Testis (tissue), 3 donors: ENCODE data around the gene ACADS. TPM values are rescaled to one million over a fixed set of nuclear protein-coding genes. Genes with fewer than 3 reads are reported as not detected.

ENCODE experiments used
- DNase-seq: peaks from one replicate; pipeline ENCODE4 v3.0.0-alpha.2; 2019
- H3K27ac ChIP-seq, 2 donors: fragments of 200-600 bp; sonication (generic); one replicate each; pipeline ENCODE4 v1.5.1; 2019
- H3K27me3 ChIP-seq: fragments of 200-600 bp; sonication (generic); one replicate; pipeline ENCODE4 v1.5.1; 2019
- H3K36me3 ChIP-seq: fragments of 200-600 bp; sonication (generic); one replicate; pipeline ENCODE4 v1.5.1; 2017; ENCODE audit warnings: low read depth; ENCODE audit errors: missing control alignments
- H3K4me1 ChIP-seq: fragments of 200-600 bp; sonication (generic); one replicate; pipeline ENCODE4 v1.5.1; 2019
- H3K4me3 ChIP-seq, 2 donors: fragments of 200-600 bp; sonication (generic); one replicate each; pipeline ENCODE4 v1.5.1; 2017 to 2019
- H3K9me3 ChIP-seq: fragments of 200-600 bp; sonication (generic); one replicate; pipeline ENCODE4 v1.5.1; 2017
- POLR2A ChIP-seq: fragments of 450-650 bp; IDR thresholded peaks from one replicate; pipeline ENCODE4 v1.6.1; 2017; ENCODE audit warnings: antibody characterized with exemption, mild to moderate bottlenecking, moderate library complexity
- WGBS, 2 donors: methylation state at CpG; one replicate each; pipeline ENCODE4 v1.1.5; 2018; 5-methylcytosine and 5-hydroxymethylcytosine counted together
- intact Hi-C: fragments of 100-400 bp; cut with DNase I; formaldehyde crosslinking; loops from one replicate; pipeline ENCODE4 v1.15.1; 2023; ENCODE audit warnings: low total_unique reads
- polyA plus RNA-seq: library from polyadenylated mRNA; stranded (reverse); fragments of 350-450 nt; fragmentation: Illumina TruSeq; extraction: RNeasy Lipid Tissue Mini Kit (QIAGEN cat#74804); gene quantifications from one replicate; pipeline ENCODE4 v1.2.3, GENCODE V29; 2014; ENCODE audit warnings: low read depth, low replicate concordance; ENCODE audit not compliant: insufficient read depth
- total RNA-seq, 2 donors: library from RNA; depleted of rRNA; stranded (reverse); fragments of >200 nt; gene quantifications; one replicate each; pipeline ENCODE4 v1.2.3, GENCODE V29; 2016
- TF ChIP-seq, protein P1 (sequence below), 3 experiments: fragments of 450-650 bp in 2 of 3; fragments of 200-600 bp in 1 of 3; sonication (generic) in 1 of 3; IDR thresholded peaks; one replicate each; pipeline ENCODE4 v1.5.1; 2016 to 2019; ENCODE audit warnings: antibody characterized with exemption in 3 of 3, mild to moderate bottlenecking in 2 of 3, moderate library complexity in 1 of 3

The ACADS gene
- total and polyA plus RNA-seq, 3 donors from 2014 or later: 28.3 to 43.9 (median 30.2) TPM

DNA sequence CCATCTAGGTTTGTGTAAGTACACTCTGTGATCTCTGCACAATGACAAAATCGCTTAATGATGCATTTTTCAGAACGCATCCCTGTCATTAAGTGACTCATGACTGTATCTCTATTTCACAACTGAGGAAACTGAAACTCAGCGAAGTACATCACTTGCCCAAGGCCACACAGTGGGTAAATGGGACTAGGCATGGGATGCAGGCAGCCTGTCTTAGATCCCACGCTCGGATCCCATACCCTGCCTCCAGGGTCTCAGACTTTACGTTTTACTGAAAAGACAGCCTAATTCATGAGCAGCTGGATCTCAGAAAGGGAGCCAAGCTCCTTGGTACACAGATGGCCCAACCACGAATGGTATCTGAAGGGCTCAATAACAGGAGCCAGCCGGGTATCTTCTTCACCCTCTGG, 41.1 kb upstream of the ACADS start:
- no peak overlapping the region for H3K4me3 ChIP-seq
- DNase-seq: no peak
- TF ChIP-seq POLR2A: no peak
- TF ChIP-seq, protein P1, sequence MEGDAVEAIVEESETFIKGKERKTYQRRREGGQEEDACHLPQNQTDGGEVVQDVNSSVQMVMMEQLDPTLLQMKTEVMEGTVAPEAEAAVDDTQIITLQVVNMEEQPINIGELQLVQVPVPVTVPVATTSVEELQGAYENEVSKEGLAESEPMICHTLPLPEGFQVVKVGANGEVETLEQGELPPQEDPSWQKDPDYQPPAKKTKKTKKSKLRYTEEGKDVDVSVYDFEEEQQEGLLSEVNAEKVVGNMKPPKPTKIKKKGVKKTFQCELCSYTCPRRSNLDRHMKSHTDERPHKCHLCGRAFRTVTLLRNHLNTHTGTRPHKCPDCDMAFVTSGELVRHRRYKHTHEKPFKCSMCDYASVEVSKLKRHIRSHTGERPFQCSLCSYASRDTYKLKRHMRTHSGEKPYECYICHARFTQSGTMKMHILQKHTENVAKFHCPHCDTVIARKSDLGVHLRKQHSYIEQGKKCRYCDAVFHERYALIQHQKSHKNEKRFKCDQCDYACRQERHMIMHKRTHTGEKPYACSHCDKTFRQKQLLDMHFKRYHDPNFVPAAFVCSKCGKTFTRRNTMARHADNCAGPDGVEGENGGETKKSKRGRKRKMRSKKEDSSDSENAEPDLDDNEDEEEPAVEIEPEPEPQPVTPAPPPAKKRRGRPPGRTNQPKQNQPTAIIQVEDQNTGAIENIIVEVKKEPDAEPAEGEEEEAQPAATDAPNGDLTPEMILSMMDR (IDR thresholded peaks at IDR 0.05): no peak
- no peak overlapping the region for H3K27ac ChIP-seq
- peaks cover 10% of the 10 kb centered on the region for H3K4me1 ChIP-seq
- whole genome bisulfite sequencing, 2 donors: 64 to 71% methylated on average over 8 of the region's 8 CpGs
- intact Hi-C loops: no loop called here
- no peaks in the 10 kb centered on the region for H3K27me3 ChIP-seq
- no peaks in the 10 kb centered on the region for H3K36me3 ChIP-seq
- no peaks in the 10 kb centered on the region for H3K9me3 ChIP-seq

DNA sequence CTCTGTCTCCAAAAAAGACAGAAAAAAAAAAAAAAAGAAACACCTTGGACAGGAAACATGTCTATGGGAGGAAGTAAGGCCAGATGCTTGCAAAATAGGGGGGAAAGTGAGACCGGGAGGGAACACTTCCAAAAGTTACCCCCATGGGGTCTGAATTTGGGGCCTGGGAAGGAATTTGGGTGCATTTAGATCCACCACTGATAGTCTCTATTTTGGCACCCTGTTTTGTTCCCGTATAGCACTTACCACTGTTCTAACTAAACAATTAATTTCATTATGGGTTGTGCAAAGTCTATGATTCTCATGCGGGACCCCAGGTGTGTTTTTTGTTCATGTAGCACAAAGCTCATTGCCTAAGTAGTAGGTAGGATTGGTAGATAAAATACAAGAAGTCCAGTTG, 40.1 kb upstream of the ACADS start:
- WGBS, 2 donors: 44 to 57% methylated on average over 3 of the region's 3 CpGs
- H3K4me1 ChIP-seq: peaks cover 15% of the 10 kb centered on the region
- no peak for DNase-seq
- H3K9me3 ChIP-seq: no peaks in the 10 kb centered on the region
- H3K27ac ChIP-seq: peak overlapping the region in 1 of 2 donors; percentile 90
- TF ChIP-seq POLR2A: no peak
- TF ChIP-seq, protein P1 (IDR thresholded peaks at IDR 0.05): no peak
- H3K4me3 ChIP-seq: peak overlapping the region in 1 of 2 donors; percentile 96
- H3K36me3 ChIP-seq: no peaks in the 10 kb centered on the region
- intact Hi-C loops: no loop called here
- no peaks in the 10 kb centered on the region for H3K27me3 ChIP-seq

DNA sequence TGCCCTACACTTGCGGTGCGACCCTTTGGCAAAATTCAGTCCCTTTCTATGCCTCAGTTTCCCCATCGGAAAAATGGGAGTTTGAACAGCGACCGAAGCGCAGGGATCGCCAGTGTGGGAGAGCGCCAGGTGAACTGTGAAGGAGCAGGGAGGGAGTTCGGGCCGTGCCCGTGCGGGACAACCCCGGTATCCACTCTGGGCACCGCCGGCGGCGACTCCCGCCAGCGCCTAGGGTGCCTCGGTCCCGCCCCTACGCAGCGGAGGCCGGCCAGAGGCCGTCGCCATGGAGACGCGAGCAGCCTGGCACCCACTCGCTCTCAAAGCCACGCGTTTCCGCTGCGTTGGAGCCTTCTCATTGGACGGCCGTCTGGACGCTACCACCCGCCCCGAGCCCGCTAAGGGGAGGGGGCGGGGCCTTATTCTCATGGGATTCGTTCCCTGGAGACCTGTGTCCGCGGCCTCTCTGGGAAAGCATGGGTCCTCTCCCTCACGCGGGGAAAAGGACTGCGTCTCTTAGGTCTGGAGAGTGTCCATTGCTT, 39.4 kb upstream of the ACADS start:
- Histone ChIP-seq H3K9me3 (no peaks in the 10 kb centered on the region), H3K27me3 (no peaks in the 10 kb centered on the region), H3K4me1 (peaks cover 22% of the 10 kb centered on the region), H3K4me3 (peak overlapping the region; percentile 67 to 96), H3K36me3 (no peaks in the 10 kb centered on the region), H3K27ac (peak overlapping the region; percentile 66 to 90)
- 0 to 1% methylated on average over 22 to 42 of the region's 46 CpGs for WGBS, 2 donors
- intact Hi-C loops: no loop called here
- no peak for TF ChIP-seq POLR2A
- peak; percentile 98 for DNase-seq

DNA sequence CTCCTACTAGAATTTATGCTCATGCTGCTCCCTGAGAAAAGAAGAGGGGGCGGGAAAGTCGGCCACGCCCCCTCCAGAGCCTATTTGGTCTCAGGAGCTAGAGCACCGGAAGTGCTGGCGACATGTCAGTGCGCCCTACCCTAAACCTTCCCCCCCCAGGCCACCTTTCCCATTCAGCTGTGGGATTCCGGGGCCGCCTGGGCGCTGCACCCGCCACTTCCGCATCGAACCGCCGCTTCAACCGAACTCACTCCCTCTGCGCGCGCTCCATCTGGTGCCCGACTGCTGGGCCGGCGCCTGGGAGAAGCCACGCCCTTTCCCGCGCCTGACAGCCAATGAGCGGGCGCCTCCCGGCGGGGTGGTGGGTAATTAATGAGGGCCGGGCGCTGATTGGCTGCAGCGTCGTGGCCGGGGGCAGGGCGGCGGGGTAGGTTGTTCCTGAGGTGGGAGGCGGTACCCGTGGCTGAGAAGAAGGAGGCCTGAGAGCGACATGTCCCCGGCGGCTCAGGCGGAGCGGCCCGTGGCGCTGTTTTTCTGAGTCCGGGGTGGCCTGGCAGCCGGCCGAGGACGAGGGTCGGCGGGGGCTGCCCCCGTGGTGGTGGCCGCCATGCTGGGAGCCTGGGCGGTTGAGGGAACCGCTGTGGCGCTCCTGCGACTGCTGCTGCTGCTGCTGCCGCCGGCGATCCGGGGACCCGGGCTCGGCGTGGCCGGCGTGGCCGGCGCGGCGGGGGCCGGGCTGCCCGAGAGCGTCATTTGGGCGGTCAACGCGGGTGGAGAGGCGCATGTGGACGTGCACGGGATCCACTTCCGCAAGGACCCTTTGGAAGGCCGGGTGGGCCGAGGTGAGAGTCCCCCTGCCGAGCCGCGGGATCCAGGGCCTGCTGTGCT, 38.7 kb upstream of the ACADS start, which contains the start of gene MLEC:
Gene MLEC (plus strand): TSS at position 460 of the 888 bp plus-strand sequence. CDS start 148 bp downstream, at position 608.
- 0 to 1% methylated on average over 2 to 81 of the region's 84 CpGs for WGBS, 2 donors
- H3K27ac ChIP-seq: peak within 1 kb of the TSS; percentile 66 to 90
- H3K27me3 ChIP-seq: no peaks in the 10 kb centered on the region
- intact Hi-C loops: no loop called here
- TF ChIP-seq, protein P1 (IDR thresholded peaks at IDR 0.05): peak in 2 of 3 experiments; percentile 27 to 33
- TF ChIP-seq POLR2A: peak; percentile 67
- peak within 1 kb of the TSS; percentile 67 to 96 for H3K4me3 ChIP-seq
- DNase-seq: peak; percentile 99
- H3K36me3 ChIP-seq: no peaks in the 10 kb centered on the region
- H3K4me1 ChIP-seq: peaks cover 23% of the 10 kb centered on the region
- no peaks in the 10 kb centered on the region for H3K9me3 ChIP-seq

DNA sequence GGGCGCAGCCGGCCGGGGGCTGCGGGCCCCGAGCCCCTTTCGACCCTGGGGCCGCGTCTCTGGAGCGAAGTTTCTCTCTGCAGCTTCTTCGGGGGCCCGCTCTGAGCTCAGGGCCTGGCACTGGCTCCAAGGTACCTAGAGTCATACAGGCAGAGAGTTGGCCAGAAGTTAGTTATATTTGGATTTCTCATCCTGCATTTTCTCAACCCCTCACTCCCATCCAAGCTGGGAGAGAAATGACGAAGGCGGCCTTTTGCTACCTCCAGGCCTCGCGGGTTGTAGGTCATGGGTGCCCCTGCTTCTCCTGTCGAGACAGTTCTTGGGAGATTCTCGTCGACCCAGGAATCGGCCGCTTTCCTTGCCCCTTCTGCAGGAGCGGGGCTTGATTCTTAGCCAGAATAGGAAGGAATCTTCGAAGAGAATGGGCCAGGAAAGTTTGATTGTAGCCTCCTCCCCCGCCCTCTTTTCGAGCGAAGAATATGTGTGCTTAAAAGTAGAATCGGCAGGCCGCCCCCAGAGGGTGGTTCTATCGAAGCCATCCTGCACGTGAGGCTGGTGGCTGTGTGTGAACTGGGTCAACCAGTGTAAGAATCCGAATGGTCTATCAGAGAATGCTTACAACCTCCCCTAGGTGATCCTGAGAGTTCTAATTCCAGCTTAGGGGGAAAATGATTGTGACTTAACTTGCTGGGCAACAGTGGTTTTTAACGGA, 37.9 kb upstream of the ACADS start:
- Histone ChIP-seq H3K36me3 (no peaks in the 10 kb centered on the region), H3K27me3 (no peaks in the 10 kb centered on the region), H3K27ac (peak overlapping the region; percentile 66 to 90), H3K4me3 (peak overlapping the region; percentile 67 to 96), H3K4me1 (peaks cover 23% of the 10 kb centered on the region), H3K9me3 (no peaks in the 10 kb centered on the region)
- TF ChIP-seq, protein P1 (IDR thresholded peaks at IDR 0.05): no peak
- no peak for TF ChIP-seq POLR2A
- DNase-seq: peak; percentile 58
- WGBS, 2 donors: 0 to 1% methylated on average over 24 to 31 of the region's 31 CpGs
- intact Hi-C loops: no loop called here
